Endothelial cell of hepatic sinusoid (primary cell): ENCODE data around the gene ACSS1.

Experiments
- in situ Hi-C: cut with HindIII; loops from 2 replicates; pipeline ENCODE4 v1.10.0; 2017; ENCODE audit warnings: low sequenced_read_pairs

Gene ACSS1

GRCh38 chr20:24996449-24997377 lies 61.2 kb downstream of the ACSS1 start:
- in situ Hi-C loops = no loop called here

- in situ Hi-C loops = no loop called here
Measured at GRCh38 chr20:24995741-24996448, 62.0 kb downstream of the ACSS1 start.

GRCh38 chr20:24994470-24995368 lies 63.2 kb downstream of the ACSS1 start:
- in situ Hi-C loops = loop anchor here (5.0 kb wide), 1 partner anchor 68 kb away; no protein-coding TSS in a partner anchor

- in situ Hi-C loops = loop anchor here (5.0 kb wide), 1 partner anchor 68 kb away; no protein-coding TSS in a partner anchor
Measured at GRCh38 chr20:24994186-24994465, 63.8 kb downstream of the ACSS1 start.

DNA sequence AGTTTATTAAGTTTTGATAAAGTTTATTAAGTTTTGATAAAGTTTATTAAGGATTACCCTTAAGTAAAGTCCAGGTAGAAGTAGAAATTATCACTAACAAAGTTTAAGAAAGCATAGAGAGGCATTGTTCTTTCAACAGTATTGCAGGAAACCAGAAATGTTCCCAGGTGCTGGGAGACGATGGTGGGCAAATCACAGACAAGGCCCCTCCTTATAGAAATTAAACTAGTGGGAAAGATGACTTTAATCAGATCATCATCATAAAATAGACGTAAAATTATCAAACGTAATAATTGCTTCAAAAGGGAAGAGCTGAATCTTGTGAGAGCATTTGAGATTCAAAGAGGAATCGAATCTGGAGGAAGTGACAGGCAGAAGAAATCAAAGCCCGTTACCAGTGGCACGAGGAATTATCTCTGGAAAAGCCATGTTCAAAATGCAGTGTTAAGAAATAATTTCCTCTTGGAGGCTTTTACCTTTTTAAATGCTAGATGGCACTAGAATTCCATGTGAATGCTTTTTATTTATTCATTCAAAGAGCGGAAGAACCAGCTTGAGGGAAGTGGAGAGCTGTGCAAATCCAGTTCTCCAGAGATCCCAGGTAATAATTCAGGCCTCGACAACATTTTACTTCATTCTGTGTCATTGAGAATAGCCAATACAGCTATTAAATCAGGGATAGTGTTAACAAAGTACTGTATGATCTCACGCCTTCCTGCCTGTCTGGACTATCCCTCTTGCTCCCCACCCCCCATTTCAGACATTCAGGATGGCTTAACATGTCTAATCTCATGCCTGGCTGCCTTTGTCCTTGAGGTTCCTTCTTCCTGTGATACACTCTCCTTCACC lies 64.4 kb downstream of the ACSS1 start:
- in situ Hi-C loops = loop anchor here (5.0 kb wide), 1 partner anchor 69 kb away; no protein-coding TSS in a partner anchor

DNA sequence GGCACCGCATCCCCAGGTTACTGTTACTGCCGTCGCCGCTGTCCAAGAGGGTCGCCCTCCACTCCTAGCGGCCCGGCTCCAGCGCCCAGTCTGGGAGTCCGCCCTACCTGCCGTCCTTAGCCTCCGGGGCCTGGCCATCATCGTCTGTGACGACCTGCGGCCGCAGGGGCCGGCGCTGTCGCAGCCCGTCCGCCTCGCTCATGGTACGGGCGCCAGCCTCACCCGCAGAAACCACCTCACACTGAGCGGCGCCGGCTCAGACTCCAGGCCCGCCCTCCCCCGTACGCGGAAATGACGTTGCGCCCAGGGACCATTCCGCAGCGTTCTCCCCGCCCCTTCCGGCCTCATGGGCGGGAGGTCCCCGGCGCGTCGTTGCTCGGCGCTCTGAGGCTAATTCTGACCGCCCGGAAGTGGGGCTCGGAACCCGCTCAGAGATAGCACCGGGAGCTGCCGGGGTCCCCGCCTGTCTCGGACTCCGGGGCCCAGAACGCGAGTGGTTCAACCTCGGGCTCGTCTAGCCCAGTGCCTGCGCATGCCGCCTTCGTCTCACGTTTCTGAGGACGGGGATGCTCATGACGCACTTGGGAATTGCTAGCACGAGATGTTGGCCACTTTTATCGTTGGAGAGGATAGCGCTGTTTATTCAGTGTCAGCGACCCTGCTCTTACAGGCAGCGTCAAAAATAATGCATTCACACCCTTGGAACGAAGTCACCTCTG lies 65.3 kb downstream of the ACSS1 start, which contains the start of gene APMAP:
TSS of gene APMAP (minus strand) at position 265 of the 719 bp plus-strand sequence. CDS start at position 202, 63 bp downstream.
- in situ Hi-C loops = loop anchor here (5.0 kb wide), 1 partner anchor 70 kb away; no protein-coding TSS in a partner anchor

DNA sequence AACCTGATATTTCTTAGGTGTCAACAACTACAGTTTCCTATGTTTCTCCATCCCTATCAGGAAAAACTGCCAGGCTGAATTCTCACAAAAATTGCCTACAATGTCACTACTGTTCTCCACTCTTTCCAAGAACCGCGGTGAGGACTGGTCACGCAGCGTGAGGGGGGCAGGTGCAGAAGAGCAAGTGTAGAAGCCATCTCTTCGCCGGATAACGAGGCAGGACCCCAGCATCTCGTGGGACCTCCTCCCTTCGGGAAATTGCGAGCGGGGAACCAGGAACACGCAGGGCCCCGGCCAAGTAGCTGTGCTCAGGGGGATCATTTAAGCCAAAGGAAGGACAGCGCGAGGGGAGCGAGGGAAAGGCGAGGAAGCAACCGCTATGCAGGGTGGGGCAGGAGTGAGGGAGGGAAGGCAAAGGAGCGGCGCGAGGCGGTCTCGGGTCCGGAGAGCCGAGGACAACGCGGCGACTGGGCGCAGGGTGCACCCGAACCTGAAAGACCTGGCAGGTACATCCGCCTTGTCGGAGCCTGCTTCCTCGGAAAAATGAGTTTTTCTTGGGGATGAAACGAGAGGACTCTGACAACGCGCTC lies 65.9 kb downstream of the ACSS1 start:
- in situ Hi-C loops = loop anchor here (5.0 kb wide), 1 partner anchor 70 kb away; no protein-coding TSS in a partner anchor

DNA sequence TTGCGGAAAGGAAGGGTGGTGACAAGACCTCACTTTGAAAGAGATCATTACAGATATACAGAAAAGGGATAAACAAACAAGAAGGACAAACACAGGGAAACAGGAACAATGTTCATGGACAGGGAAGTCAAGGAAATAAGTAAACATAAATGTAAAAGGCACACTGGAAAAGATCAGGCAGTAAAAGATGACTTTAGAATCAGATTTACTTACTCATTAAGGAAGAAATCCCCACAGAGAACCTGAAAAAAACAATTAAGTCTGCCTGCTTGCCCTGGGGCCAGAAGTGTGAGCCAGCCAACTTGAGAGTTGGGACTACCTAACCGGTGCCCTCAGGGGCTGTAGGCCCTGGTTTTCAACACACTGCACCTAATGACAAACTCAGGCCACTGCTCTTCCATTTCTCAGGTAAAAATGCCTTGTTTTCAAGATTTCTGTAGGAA lies 67.1 kb downstream of the ACSS1 start:
- in situ Hi-C loops = loop anchor here (5.0 kb wide), 1 partner anchor 71 kb away; no protein-coding TSS in a partner anchor

- in situ Hi-C loops = no loop called here
Measured at GRCh38 chr20:24989162-24989561, 68.8 kb downstream of the ACSS1 start.

- in situ Hi-C loops = no loop called here
Measured at GRCh38 chr20:24987873-24988835, 69.8 kb downstream of the ACSS1 start.

- in situ Hi-C loops = no loop called here
Measured at GRCh38 chr20:24987244-24987643, 70.7 kb downstream of the ACSS1 start.

GRCh38 chr20:24986436-24987015 lies 71.4 kb downstream of the ACSS1 start:
- in situ Hi-C loops = no loop called here

DNA sequence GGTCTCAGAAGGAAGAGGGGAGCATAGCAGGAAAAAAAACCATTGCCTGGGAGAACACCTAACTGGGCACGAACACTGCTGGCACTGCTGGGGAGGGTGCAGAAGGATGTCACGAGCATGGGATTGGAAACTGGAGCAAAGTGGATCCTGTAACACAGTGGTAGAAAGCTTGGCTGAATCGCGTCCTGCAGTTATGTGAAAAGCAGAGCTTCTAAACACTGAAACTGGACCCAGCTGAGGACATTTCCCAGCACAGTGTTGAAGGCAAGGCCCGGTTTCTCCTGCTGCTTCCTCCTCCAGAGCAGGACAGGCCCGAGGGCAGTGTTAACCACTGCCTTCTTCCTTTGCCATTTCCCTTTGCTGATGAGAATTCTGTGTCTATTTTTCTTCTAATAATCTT lies 72.1 kb downstream of the ACSS1 start:
- in situ Hi-C loops = no loop called here

- in situ Hi-C loops = no loop called here
Measured at GRCh38 chr20:24984961-24985640, 72.8 kb downstream of the ACSS1 start.

DNA sequence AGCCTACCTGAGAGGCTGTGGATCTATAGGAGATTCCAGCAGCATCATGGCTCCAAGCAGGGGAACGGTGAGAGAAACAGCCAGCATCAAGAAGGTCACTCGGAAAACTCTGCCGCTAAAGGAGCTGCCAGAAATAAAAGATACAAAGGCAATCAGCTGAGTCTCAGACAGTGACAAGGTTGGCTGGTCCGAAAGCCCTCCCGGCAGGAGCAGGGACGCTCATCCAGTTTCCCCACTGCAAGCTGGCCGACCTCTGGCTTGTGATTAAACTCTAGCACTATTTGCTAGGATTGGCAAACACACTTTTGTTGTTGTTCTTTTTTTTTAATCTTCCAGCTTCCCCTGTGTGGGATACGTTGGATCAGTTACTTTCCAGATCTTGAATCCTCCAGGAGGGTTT lies 74.0 kb downstream of the ACSS1 start:
- in situ Hi-C loops = no loop called here

DNA sequence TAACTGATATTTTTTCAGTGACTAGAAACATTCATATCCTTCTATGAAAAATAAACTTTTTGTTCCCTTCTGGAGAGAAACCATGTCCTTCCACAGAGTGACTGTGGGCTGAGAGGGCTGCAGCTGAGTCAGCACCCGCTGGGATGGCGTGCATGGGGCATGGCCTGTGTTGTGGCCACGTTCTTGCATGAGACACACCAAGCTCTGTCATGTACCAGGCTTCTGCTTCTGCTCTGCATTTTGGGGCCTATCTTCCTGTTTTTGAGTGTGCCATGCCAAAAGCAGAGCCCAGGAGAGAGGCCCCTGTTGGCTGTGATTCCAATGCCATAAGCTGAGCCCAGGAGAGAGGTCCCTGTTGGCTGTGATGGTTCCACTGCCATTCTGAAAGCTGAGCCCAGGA lies 76.1 kb downstream of the ACSS1 start:
- in situ Hi-C loops = no loop called here

GRCh38 chr20:24981282-24981681 lies 76.7 kb downstream of the ACSS1 start:
- in situ Hi-C loops = no loop called here
